HEK293 (cell line): Measurements from ENCODE around the gene GIT1.

Experiments used
- CTCF ChIA-PET: fragments of 350-600 bp; formaldehyde crosslinking; extraction: SDS; loops from one replicate; lab custom pipeline; 2021; ENCODE audit warnings: antibody characterized with exemption; lab: Yijun Ruan, JAX
- POLR2A ChIA-PET: fragments of 300-600 bp; formaldehyde crosslinking; extraction: SDS; loops from one replicate; lab custom pipeline; 2020; ENCODE audit warnings: antibody characterized with exemption, inconsistent platforms; lab: Yijun Ruan, JAX
- H3K27ac ChIP-seq: fragments of 200-500 bp; sonication (Bioruptor generic); 2 replicates; pipeline ENCODE4 v1.5.1; 2014; ENCODE audit warnings: low read depth, low read length, control low read depth, inconsistent platforms; ENCODE audit errors: extremely low read depth
- H3K36me3 ChIP-seq, 2 experiments: fragments of 200-500 bp in 1 of 2; sonication (Bioruptor generic) in 1 of 2; 1 replicate in 1 of 2; 2 replicates in 1 of 2; pipeline ENCODE4 v1.5.1; 2014 to 2017; ENCODE audit warnings: inconsistent platforms in 2 of 2, low read length in 2 of 2; ENCODE audit not compliant: control insufficient read depth in 2 of 2, insufficient read depth in 1 of 2
- H3K4me1 ChIP-seq: fragments of 200-500 bp; sonication (Bioruptor generic); 2 replicates; pipeline ENCODE4 v1.5.1; 2014; ENCODE audit warnings: mild to moderate bottlenecking, low read length, inconsistent platforms; ENCODE audit not compliant: control insufficient read depth, insufficient read depth
- H3K4me3 ChIP-seq: 2 replicates; pipeline ENCODE4 v1.5.1; 2011; ENCODE audit warnings: low read depth, mild to moderate bottlenecking, control low read depth, low read length, moderate library complexity
- H3K9me3 ChIP-seq: fragments of 200-500 bp; sonication (Bioruptor generic); 2 replicates; pipeline ENCODE4 v1.5.1; 2014; ENCODE audit warnings: low read depth, low read length, inconsistent platforms; ENCODE audit not compliant: control insufficient read depth, insufficient read depth
- GLI4 ChIP-seq: fragments of 450-650 bp; formaldehyde crosslinking; IDR thresholded peaks from 2 replicates; pipeline ENCODE4 v1.5.1; 2016; ENCODE audit warnings: missing biosample characterization, missing genetic modification characterization
- MEIS1 ChIP-seq: sonication (generic); formaldehyde crosslinking; IDR thresholded peaks from 2 replicates; pipeline ENCODE4 v1.8.1; 2022; ENCODE audit warnings: missing genetic modification reagents, mild to moderate bottlenecking, borderline replicate concordance
- REPIN1 ChIP-seq: fragments of 450-650 bp; formaldehyde crosslinking; IDR thresholded peaks from 2 replicates; pipeline ENCODE4 v1.5.1; 2017; ENCODE audit warnings: missing biosample characterization, missing genetic modification characterization, low read depth
- SCRT2 ChIP-seq: fragments of 450-650 bp; formaldehyde crosslinking; IDR thresholded peaks from 2 replicates; pipeline ENCODE4 v1.5.1; 2016; ENCODE audit warnings: missing biosample characterization, missing genetic modification characterization
- SETDB1 ChIP-seq: IDR thresholded peaks from one replicate; pipeline ENCODE4 v1.6.1; 2017; ENCODE audit warnings: mild to moderate bottlenecking, low read length, moderate library complexity, mixed read lengths; ENCODE audit not compliant: insufficient read length
- TRIM28 ChIP-seq: IDR thresholded peaks from 2 replicates; pipeline ENCODE4 v1.6.1; 2011; ENCODE audit warnings: low read length, control low read depth, borderline replicate concordance
- ZFP41 ChIP-seq: fragments of 450-650 bp; formaldehyde crosslinking; IDR thresholded peaks from 2 replicates; pipeline ENCODE4 v1.5.1; 2016; ENCODE audit warnings: missing biosample characterization, missing genetic modification characterization, borderline replicate concordance
- ZNF19 ChIP-seq: fragments of 450-650 bp; formaldehyde crosslinking; IDR thresholded peaks from 2 replicates; pipeline ENCODE4; 2016; ENCODE audit warnings: missing biosample characterization, missing genetic modification characterization, low read depth
- ZNF2 ChIP-seq: fragments of 450-650 bp; formaldehyde crosslinking; IDR thresholded peaks from 2 replicates; pipeline ENCODE4 v1.5.1; 2016; ENCODE audit warnings: missing biosample characterization, missing genetic modification characterization
- ZNF324 ChIP-seq: fragments of 450-650 bp; formaldehyde crosslinking; IDR thresholded peaks from 2 replicates; pipeline ENCODE4 v1.5.1; 2016; ENCODE audit warnings: missing biosample characterization, missing genetic modification characterization
- ZNF510 ChIP-seq: fragments of 450-650 bp; formaldehyde crosslinking; IDR thresholded peaks from 2 replicates; pipeline ENCODE4 v1.5.1; 2018; ENCODE audit warnings: mild to moderate bottlenecking, missing genetic modification characterization, missing biosample characterization; ENCODE audit not compliant: insufficient replicate concordance
- ZNF600 ChIP-seq: fragments of 450-650 bp; formaldehyde crosslinking; IDR thresholded peaks from 2 replicates; pipeline ENCODE4 v1.5.1; 2016; ENCODE audit warnings: missing biosample characterization, missing genetic modification characterization
- ZNF654 ChIP-seq: fragments of 450-650 bp; formaldehyde crosslinking; IDR thresholded peaks from 2 replicates; pipeline ENCODE4 v1.5.1; 2016; ENCODE audit warnings: low read depth, missing biosample characterization, missing genetic modification characterization
- ZNF747 ChIP-seq: fragments of 450-650 bp; formaldehyde crosslinking; IDR thresholded peaks from 2 replicates; pipeline ENCODE4 v1.5.1; 2016; ENCODE audit warnings: missing biosample characterization, missing genetic modification characterization
- ZNF768 ChIP-seq: fragments of 450-650 bp; formaldehyde crosslinking; IDR thresholded peaks from 2 replicates; pipeline ENCODE4 v1.5.1; 2018; ENCODE audit warnings: missing biosample characterization, mild to moderate bottlenecking, missing genetic modification characterization
- ZNF785 ChIP-seq: fragments of 450-650 bp; formaldehyde crosslinking; IDR thresholded peaks from 2 replicates; pipeline ENCODE4 v1.5.1; 2016; ENCODE audit warnings: missing biosample characterization, missing genetic modification characterization
- ZNF792 ChIP-seq: fragments of 450-650 bp; formaldehyde crosslinking; IDR thresholded peaks from 2 replicates; pipeline ENCODE4 v1.5.1; 2016; ENCODE audit warnings: missing biosample characterization, missing genetic modification characterization
- ZNF837 ChIP-seq: fragments of 450-650 bp; formaldehyde crosslinking; IDR thresholded peaks from 2 replicates; pipeline ENCODE4 v1.5.1; 2016; ENCODE audit warnings: missing biosample characterization, missing genetic modification characterization
- TF ChIP-seq, protein P1 (sequence below): fragments of 450-650 bp; formaldehyde crosslinking; IDR thresholded peaks from 2 replicates; pipeline ENCODE4 v1.5.1; 2016; ENCODE audit warnings: missing biosample characterization, missing genetic modification characterization
- TF ChIP-seq, protein P2 (sequence below): fragments of 450-650 bp; formaldehyde crosslinking; IDR thresholded peaks from 2 replicates; pipeline ENCODE4 v1.5.1; 2016; ENCODE audit warnings: missing biosample characterization, missing genetic modification characterization
- TF ChIP-seq, protein P3 (sequence below): sonication (generic); formaldehyde crosslinking; IDR thresholded peaks from 2 replicates; pipeline ENCODE4 v1.8.1; 2022; ENCODE audit warnings: mild to moderate bottlenecking, moderate library complexity, missing genetic modification reagents
- TF ChIP-seq, protein P4 (sequence below): fragments of 450-650 bp; IDR thresholded peaks from 2 replicates; pipeline ENCODE4 v1.5.1; 2018; ENCODE audit warnings: missing biosample characterization, mild to moderate bottlenecking, missing genetic modification characterization

GIT1 gene

DNA sequence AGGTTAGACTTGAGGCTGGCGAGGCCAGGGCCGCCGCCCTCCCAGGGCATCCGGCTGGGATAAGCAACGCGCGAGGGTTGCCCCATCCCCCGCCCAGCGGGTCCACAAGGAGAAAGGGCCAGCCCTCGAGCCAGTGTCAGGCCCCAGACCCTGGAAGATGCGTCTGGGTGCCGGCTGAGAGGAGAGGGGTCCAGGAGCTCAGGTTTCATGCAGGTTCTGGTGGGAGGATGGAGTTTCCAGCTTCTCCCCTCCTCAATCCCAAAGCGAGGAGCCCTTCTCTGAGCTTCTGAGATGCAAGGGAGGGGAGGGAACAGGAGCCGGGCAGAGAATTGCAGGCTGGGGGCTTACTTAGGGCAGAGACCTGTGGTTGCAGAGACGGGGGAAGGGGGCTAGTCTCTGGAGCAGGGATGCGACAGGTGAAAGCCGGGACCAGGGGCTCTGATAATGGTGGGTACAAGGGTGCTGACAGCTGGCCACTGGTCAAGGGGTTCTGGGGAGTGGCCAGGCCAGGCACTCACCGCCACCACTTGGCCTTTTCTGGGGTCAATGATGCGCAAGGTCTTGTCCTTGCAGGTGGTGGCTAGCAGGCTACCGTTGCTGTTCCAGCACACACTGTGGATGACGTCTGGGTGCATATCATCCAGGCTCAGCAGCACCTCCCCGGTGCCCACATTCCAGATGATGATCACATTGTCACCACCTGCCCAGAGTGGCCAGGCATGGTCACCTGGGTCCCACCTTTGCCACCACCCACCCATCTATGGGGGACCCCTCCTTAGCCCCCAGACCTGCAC is 29.0 kb upstream of the GIT1 start:
- no peaks in the 10 kb centered on the region for H3K9me3 ChIP-seq
- H3K27ac ChIP-seq: no peak overlapping the region
- H3K4me3 ChIP-seq: peak overlapping the region; percentile 15; the same call in 1 of the 2 replicates
- peaks cover 12% of the 10 kb centered on the region for H3K4me1 ChIP-seq
- TF ChIP-seq GLI4 (no peak), SETDB1 (no peak), REPIN1 (tag by site-specific recombination) (no peak), ZNF600 (tag by site-specific recombination) (peak; percentile 38; the same call in 1 of the 2 replicates), ZNF654 (tag by site-specific recombination) (no peak), ZNF747 (no peak), ZNF19 (tag by site-specific recombination) (no peak), SCRT2 (tag by site-specific recombination) (peak; percentile 89)
- TF ChIP-seq, protein P1, sequence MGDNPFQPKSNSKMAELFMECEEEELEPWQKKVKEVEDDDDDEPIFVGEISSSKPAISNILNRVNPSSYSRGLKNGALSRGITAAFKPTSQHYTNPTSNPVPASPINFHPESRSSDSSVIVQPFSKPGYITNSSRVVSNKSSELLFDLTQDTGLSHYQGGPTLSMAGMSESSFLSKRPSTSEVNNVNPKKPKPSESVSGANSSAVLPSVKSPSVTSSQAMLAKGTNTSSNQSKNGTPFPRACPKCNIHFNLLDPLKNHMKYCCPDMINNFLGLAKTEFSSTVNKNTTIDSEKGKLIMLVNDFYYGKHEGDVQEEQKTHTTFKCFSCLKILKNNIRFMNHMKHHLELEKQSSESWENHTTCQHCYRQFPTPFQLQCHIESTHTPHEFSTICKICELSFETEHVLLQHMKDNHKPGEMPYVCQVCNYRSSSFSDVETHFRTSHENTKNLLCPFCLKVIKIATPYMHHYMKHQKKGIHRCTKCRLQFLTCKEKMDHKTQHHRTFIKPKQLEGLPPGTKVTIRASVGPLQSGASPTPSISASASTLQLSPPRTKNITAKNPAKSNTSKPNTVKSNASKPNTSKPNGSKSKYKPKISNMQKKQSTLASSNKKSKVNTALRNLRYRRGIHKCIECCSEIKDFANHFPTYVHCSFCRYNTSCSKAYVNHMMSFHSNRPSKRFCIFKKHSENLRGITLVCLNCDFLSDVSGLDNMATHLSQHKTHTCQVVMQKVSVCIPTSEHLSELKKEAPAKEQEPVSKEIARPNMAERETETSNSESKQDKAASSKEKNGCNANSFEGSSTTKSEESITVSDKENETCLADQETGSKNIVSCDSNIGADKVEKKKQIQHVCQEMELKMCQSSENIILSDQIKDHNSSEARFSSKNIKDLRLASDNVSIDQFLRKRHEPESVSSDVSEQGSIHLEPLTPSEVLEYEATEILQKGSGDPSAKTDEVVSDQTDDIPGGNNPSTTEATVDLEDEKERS (tag by site-specific recombination): no peak
- TF ChIP-seq, protein P2, sequence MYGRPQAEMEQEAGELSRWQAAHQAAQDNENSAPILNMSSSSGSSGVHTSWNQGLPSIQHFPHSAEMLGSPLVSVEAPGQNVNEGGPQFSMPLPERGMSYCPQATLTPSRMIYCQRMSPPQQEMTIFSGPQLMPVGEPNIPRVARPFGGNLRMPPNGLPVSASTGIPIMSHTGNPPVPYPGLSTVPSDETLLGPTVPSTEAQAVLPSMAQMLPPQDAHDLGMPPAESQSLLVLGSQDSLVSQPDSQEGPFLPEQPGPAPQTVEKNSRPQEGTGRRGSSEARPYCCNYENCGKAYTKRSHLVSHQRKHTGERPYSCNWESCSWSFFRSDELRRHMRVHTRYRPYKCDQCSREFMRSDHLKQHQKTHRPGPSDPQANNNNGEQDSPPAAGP (tag by site-specific recombination): no peak
- POLR2A ChIA-PET: interaction anchor here (0.7 to 1.4 kb wide), 2 partner anchors 21 to 48 kb away, joined by 3 read pairs; no protein-coding TSS in a partner anchor
- CTCF ChIA-PET: interaction anchor here (0.7 to 2.8 kb wide), 7 partner anchors 21 to 486 kb away, joined by 3 to 11 read pairs (median 4); no protein-coding TSS in a partner anchor
- peaks cover 0 to 15% of the 10 kb centered on the region in 2 experiments; a peak in 1 of 3 replicates for H3K36me3 ChIP-seq

DNA sequence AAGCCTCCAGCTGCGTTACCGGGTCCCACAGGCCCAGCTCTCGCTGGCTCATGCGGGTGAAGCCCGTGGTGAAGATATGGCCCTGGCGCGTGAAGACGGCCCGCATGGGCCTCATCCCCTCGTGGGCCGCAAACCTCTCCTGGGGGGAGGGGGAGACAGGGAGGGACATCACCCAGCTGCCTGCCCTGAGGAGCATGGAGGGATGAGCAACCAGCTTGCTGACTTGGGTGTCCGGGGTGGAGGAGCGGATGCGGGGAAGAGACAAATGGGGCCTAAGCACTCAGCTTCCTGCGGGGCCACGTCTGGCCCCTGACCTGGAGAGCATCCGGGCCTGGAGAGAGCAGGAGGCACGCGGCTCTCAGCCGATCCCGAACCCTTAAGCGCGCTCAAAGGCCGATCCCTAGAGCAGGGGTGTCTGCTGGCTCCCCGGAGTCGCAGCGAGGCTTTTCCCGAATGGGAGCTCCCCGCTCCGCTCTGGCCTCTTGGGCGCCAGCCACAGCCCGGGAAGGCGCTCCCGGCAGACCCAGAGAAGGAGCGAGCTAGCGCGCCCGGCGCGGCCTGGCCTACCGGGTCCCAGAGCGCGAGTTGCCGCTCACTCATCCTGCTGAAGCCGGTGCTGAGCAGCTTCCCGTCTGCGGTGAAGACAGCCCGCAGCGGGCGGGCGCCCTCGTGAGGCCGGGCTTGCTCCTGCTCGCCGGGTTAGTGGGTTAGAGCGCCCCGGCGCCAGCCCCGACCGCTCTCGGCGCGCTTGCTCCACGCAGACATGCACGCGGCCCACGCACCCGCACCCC is 28.2 kb upstream of the GIT1 start:
- CTCF ChIA-PET: interaction anchor here (0.6 to 2.8 kb wide), 10 partner anchors 20 to 486 kb away, joined by 3 to 11 read pairs (median 4); no protein-coding TSS in a partner anchor
- Histone ChIP-seq H3K4me1 (peaks cover 12% of the 10 kb centered on the region), H3K4me3 (peak overlapping the region; percentile 15; the same call in 1 of the 2 replicates), H3K9me3 (no peaks in the 10 kb centered on the region), H3K27ac (no peak overlapping the region), H3K36me3 (peaks cover 0 to 22% of the 10 kb centered on the region in 2 experiments; a peak in 1 of 3 replicates)
- POLR2A ChIA-PET: interaction anchor here (1.0 to 1.4 kb wide), 2 partner anchors 20 to 22 kb away, joined by 3 read pairs; no protein-coding TSS in a partner anchor
- TF ChIP-seq, protein P3, sequence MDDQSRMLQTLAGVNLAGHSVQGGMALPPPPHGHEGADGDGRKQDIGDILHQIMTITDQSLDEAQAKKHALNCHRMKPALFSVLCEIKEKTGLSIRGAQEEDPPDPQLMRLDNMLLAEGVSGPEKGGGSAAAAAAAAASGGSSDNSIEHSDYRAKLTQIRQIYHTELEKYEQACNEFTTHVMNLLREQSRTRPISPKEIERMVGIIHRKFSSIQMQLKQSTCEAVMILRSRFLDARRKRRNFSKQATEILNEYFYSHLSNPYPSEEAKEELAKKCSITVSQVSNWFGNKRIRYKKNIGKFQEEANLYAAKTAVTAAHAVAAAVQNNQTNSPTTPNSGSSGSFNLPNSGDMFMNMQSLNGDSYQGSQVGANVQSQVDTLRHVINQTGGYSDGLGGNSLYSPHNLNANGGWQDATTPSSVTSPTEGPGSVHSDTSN (CRISPR knock-in tag): peak; percentile 78
- TF ChIP-seq MEIS1 (CRISPR knock-in tag): no peak

DNA sequence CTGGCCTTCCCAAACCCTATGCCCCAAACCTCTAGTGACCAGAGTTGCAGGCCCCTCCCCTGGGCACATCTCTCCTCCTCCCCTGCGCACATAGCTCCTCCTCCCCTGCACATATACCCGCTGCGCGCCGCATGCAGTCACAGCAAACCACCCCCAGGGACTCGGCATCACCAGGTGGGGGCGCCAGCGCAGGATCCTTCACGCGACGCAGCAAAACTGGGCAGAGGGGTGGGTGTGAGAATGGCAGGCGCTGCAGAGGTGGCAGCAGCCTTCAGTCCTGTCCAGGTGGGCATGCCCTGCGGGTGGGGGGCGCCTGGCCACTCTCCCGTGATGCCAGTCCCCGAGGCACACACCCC is 27.7 kb upstream of the GIT1 start:
- ChIA-PET CTCF (interaction anchor here (0.5 to 2.8 kb wide), 10 partner anchors 12 to 479 kb away, joined by 3 to 11 read pairs (median 4); no protein-coding TSS in a partner anchor), POLR2A (interaction anchor here (1.0 kb wide), 1 partner anchor 22 kb away, joined by 3 read pairs; no protein-coding TSS in a partner anchor)
- Histone ChIP-seq H3K27ac (no peak overlapping the region), H3K4me1 (peaks cover 12% of the 10 kb centered on the region), H3K4me3 (no peak overlapping the region), H3K9me3 (no peaks in the 10 kb centered on the region), H3K36me3 (peaks cover 0 to 24% of the 10 kb centered on the region in 2 experiments; a peak in 1 of 3 replicates)
- TF ChIP-seq ZNF2 (tag by site-specific recombination): peak; percentile 80
- TF ChIP-seq, protein P4, sequence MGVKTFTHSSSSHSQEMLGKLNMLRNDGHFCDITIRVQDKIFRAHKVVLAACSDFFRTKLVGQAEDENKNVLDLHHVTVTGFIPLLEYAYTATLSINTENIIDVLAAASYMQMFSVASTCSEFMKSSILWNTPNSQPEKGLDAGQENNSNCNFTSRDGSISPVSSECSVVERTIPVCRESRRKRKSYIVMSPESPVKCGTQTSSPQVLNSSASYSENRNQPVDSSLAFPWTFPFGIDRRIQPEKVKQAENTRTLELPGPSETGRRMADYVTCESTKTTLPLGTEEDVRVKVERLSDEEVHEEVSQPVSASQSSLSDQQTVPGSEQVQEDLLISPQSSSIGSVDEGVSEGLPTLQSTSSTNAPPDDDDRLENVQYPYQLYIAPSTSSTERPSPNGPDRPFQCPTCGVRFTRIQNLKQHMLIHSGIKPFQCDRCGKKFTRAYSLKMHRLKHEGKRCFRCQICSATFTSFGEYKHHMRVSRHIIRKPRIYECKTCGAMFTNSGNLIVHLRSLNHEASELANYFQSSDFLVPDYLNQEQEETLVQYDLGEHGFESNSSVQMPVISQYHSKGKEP: peak; percentile 81
- no peak for TF ChIP-seq ZNF785 (tag by site-specific recombination)
- TF ChIP-seq ZFP41 (tag by site-specific recombination): no peak
- no peak for TF ChIP-seq ZNF837
- no peak for TF ChIP-seq ZNF792 (tag by site-specific recombination)
- no peak for TF ChIP-seq ZNF510 (tag by site-specific recombination)
- TF ChIP-seq ZNF768 (tag by site-specific recombination): no peak
- TF ChIP-seq ZNF324 (tag by site-specific recombination): no peak
- TF ChIP-seq GLI4: no peak
- no peak for TF ChIP-seq TRIM28
